ENCODE data around the gene ARHGEF4.

GRCh38 chr2:131016826-131017741, 180.4 kb downstream of the ARHGEF4 start:
- no peak for TF ChIP-seq POLR2A (IDR thresholded peaks at IDR 0.05)
- TF ChIP-seq CTCF (IDR thresholded peaks at IDR 0.05), result no peak

All from heart left ventricle (tissue), 13 donors.